Renal cortical epithelial cell (primary cell): ENCODE measurements around the gene HSPB2. TPM values are rescaled to one million over a fixed set of nuclear protein-coding genes. Genes with fewer than 3 reads are reported as not detected.

Experiments
- DNase-seq: peaks from one replicate; pipeline ENCODE4 v3.0.0-alpha.2; 2011; ENCODE audit warnings: low read depth
- total RNA-seq: library from RNA; depleted of rRNA; stranded (reverse); fragments of >200 nt; gene quantifications from 2 replicates; pipeline ENCODE4 v1.2.3, GENCODE V29; 2014

The HSPB2 gene
- total RNA-seq, 1 donor from 2014 or later, result 0.10 TPM

DNA sequence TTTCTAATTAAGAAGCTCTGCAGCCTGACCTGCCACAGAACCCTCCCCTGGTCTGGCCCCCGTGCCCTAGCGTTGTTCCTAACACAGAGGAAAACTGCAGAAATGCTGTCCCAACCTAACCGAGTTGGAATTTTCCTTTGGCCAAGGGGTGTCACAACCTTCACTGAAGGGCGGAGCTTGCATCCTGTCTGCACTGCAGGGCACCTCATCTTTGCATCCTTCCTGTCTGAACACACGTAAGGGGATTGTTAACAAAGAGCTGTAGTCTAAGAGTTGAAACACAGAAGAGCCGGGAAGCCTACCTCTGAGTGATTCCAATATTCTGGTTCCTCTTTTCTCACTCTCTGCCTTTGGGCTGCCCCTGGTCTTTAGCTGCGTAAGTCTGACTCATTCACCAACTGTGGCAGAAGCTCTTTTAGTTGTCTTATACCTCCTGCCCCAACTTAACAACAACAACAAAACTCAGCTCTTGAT lies 26.2 kb downstream of the HSPB2 start:
- DNase-seq, result no peak

DNA sequence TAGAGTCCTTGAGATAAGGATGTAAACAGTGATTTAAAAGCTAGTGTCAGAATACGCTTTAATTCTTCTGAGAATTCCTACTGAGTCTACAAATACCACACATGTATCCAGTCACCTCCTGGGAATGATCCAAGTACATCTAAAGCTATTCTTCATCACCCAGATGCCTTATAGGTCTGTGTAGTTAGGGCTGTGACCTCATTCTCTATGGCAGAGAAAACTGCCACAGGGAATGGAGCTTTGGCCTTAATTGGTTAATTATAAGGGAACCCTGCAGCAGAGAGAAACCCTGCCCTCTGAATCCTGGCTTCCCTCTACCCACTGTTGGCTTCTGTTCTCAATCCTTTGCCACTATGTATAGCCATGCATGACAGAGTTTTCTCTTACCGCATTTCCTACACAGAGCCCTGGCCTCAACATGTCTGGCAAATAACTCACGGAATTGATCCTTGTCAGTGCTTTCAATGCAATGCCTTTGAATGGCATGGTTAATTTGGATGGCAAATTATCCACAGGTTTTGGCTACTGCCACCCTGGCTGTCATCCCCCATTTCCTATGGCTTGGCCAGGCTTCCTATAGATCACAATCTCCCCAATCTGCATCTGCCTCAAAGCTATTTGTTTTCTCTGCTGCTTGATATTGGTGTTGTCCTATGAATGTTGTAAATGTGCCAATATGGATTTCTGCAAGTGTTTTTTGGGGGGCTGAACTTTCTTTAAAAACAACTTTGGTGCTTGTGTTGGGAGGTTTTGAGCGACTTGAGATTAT lies 27.5 kb downstream of the HSPB2 start:
- peak; percentile 94 for DNase-seq

DNA sequence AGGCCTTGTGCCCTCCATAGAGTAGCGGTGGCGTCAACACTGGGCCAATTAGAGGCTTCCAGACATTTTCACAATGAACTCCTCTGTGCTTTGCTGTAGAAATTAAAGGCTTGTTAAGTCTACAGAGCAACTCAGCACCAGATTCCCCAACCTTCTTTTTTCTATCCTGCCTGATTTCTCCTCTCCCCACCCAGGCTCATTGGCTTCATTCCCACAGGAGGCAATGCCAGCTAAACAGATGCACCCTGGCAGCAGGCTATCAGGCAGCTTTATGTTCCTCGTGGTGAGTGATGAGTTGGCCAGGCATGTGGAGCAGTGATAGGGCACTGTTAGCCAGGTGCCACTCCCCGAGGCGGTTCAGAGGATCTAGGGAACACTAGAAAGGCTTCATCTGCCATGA lies 29.4 kb downstream of the HSPB2 start:
- DNase-seq, result peak; percentile 60

DNA sequence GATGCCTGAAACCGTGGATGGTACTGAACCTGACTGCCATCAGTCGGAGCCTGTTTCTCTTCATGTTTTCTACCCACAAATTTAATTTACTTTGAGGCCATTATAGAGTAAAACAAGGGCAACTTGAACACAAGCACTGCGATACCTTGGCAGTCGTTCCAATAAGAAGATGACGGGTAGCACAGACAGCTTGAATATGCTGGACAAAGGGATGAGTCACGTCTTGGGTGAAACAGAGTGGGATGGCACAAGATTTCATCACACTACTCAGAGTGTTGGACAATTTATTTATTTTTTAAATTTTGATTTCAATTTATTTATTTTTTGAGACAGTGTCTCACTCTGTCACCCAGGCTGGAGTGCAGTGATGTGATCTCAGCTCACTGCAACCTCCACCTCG lies 30.3 kb downstream of the HSPB2 start:
- DNase-seq, result peak; percentile 61

DNA sequence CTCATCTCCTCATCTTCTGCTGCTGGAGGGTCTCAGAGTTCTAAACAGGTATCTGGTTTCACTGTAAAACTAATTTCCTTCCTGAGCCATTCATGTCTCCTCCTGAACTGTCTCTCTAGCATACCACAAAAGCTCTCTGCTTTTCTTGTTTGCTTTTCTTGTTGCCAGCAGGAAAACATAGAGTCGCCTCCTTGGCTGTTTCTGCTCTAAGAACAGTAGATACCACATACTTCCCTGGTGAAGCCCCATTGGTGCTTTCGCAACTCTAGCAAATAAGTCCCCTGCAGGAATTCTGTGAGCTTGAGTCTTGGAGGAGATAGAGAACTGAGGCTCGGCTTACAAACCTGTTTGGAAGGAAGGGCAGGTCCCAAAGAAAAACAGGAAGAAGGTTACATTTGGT lies 31.6 kb downstream of the HSPB2 start:
- peak; percentile 97 for DNase-seq

DNA sequence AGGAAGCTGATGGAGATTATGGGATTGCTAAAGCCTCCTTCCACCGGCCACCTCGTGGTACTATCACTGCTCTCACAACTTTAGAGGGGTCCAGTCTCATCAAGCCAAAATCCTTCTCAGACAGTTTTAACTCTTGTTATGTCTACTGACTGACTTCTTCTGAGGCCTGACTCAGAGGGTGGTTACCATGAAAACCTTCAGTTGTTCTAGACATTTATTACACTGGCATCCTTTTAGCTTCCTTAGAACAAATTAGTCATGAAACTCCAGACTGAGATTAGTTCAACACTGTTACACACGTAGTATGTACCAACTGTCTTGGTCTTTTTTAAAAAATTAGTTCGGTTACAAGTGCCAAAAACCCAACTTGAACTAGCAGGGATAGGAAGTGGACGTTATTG lies 32.1 kb downstream of the HSPB2 start:
- peak; percentile 99 for DNase-seq

DNA sequence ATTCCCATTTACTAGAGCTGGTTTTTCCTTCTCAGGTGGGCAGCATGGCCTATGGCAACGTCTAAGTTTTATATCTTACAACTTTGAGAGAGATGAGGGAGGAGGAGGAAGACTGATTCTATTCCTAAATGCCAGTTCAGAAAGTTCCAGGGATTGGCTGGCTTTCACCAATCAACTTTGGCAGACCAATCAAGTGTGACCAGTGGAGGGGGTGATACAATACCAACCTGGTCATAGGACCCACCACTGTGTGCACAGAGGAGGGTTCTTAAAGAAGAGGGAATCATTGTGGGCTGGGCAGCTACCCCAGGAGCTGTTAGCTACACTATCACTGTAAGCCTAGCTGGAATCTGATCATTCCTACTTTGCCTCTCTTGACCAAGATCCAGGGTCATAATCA lies 32.7 kb downstream of the HSPB2 start:
- DNase-seq, result peak; percentile 65

DNA sequence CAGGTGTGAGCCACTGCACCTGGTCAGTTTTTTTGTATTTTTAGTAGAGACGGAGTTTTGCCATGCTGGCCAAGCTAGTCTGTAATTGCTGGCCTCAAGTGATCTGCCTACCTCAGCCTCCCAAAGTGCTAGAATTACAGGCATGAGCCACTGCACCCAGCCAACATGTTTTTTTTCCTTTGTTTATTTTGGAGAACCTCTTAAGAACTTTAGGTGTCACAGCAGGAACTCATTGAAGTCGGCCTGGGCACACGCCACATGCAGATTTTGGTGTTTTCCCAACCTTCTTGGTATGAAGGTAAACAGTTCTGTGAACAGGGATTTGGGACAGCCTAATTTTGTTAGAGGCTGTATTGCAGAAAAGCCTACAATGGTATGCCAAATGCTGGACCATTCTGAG lies 34.0 kb downstream of the HSPB2 start:
- DNase-seq, result no peak

DNA sequence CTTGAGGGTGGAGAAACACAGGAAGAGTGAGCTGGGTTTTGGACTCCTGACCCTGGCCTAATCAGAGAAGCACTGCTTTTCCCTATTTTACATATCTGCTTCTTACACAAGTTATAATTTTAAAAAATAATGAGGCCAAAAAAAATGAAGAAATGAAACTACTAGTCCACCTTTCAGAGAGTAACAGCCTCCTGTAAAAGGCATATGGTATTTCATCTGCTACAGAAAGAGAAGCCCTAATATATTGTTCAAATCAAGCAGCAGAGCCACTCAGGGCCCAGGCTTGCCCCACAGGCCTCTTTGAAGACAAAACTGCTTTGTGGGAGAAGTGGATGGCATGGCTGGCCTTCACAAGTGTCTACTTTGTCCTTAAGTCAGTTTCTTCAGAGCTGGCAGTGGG lies 34.6 kb downstream of the HSPB2 start:
- no peak for DNase-seq

DNA sequence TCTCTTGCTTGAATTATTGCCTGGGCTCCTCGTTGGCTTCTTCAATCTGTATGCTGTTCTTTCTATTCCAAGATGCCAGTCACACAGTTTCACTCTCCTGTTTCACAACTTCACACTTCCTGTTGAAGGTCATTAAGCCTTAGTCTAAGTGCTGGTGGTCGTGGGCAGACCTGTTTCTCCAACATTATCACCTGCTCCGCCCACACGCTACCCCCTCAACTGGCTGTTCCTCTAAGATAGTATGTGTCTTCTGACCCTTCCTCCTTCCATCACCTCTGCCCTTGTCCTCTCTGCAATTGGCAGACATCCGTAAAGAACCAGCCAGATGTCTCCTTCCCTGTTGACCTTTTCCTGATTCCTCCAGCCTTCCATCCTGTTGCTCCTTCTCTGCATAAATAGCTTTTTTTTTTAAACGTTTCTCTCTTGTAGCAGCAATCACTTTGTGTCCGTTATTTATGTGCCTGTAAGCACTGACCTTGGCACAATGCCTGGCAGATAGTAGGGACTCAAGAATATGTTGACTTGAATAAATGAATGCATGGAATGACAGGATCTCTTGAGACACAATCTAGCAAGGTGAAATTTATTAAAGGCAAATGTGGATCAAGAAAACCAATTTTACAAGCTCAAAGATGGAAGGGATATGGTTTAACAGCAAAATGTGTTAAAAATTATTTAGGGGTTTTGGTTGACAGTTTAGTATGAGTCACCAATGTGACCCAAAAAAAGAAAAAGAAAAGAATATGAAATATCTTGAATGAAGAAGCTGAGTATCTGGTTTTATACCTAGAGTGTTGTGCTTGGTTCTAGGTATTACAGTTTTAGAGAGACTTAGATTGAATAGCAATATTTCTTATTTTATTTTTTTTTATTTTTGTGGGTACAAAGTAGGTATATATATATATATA lies 37.2 kb downstream of the HSPB2 start:
- no peak for DNase-seq

DNA sequence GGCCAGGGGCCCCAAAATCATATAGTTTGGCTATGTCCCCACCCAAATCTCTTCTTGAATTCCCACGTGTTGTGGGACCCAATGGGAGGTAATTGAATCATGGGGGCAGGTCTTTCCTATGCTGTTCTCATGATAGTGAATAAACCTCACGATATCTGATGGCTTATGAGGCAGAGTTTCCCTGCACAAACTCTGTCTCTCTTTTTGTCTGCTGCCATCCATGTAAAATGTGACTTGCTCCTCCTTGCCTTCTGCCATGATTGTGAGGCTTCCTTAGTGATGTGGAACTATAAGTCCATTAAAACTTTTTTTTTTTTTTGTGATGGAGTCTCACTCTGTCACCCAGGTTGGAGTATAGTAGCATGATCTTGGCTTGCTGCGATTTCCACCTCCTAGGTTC lies 39.0 kb downstream of the HSPB2 start:
- DNase-seq, result no peak

DNA sequence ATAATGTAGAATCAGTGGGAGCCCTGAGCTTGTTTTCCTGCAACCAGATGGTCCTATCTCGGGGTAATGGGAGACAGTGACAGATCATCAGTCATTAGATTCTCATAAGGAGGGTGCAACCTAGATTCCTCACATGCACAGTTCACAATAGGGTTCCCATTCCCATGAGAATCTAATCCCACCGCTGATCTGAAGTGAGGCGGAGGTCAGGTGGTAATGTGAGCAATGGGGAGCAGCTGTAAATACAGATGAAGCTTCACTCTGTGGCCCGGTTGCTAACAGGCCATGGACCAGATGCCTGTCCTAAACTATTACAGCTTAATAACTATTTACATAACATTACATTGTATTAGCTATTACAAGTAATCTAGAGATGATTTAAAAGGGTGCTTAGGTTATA lies 41.6 kb downstream of the HSPB2 start:
- no peak for DNase-seq

DNA sequence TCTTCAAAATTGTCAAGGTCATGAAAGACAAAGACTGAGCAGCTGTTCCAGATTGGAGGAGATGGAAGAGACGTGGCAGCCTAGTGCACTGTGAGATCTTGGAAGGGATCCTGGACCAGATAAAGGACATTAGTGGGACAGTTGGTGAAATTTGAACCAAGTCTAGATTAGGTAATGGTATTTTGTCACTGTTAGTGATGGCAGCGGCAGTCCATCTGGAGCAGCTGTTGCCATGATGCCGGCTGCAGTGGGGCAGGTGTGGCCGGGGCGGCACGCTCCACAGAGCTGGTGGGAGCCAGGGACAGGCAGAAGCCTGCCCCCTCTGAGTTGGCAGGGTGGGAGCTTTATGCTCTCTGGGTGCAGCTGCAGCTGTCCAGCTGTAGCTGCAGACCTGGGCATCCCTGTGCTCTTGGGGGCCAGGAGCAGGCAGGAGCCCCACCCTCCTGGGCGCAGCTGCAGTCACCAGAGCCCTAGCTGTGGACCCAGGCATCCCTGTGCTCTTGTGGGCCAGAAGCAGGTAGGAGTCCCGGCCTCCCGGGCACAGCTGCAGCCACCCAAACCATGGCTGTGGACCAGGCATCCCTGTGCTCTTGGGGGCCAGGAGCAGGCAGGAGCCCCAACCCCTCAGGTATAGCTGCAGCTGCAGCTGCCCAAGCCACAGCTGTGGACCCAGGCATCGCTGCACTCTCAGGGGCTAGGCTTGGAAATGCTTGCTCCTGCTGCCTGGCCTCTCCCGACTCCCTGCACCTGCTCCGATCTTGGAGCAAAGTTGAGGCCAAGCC lies 45.3 kb downstream of the HSPB2 start:
- no peak for DNase-seq

DNA sequence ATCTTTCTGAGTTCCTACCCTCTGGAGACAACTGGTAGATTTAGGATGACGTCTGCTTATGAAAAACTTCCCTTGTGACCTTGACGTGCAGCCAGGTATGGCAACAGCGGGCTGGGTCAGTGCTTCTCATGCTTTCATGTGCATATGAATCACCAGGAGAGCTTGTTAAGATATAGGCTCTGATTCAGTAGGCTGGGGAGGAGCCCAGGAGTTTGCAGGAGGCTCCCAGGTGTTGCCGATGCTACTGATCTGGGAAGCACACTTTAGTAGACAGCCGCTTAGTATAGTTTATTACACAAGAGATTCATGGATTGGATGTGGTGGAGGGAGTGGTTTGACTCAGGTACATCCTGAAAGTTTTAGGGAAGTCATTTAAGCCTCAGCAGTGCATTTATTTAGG lies 48.4 kb downstream of the HSPB2 start:
- DNase-seq, result peak; percentile 82

DNA sequence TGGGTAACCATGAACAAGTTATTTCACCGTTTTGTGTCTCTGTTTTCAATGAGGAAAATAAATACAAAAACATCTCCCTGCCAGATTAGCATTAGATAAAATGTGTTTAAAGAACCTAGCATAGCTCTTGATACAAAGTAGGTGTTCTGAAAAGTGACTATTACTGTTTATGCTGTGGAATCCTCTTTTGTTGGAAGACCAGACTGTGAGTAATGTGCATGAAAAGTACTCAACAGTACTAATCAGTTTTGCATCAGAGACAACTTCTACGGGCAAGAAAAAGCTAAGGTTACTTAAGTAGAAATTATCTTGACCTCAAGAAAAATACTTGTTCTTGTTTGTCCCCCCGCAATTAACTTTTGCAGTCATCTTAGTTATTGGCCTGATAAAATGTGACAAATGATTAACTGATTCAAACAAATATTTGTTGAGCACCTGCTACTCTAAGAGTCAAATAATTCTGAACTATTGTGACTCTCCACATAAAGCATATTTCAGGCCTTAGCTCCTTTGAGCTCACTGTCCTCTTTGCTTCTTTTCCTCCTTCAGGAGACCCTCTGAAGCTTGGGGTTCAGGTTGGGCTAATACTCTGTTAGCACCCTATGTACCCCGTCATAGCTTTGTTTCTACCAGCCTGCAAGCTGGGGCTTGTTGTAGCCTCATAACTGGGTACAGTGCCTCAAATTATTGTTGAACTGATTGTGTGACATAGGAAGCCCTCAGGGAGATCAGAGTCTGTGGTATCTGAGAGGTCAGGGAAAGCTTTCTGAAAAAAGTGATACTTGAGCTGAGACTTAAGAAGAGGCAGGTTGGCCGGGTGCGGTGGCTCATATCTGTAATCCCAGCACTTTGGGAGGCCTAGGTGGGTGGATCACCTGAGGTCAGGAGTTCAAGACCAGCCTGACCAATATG lies 49.1 kb downstream of the HSPB2 start:
- DNase-seq, result no peak

Other genes with a start within 250 kb of the HSPB2 start
- gene PPP2R1B, start 146.3 kb upstream of the HSPB2 start, total RNA-seq, result 64.3 and 93.9 TPM in 2 replicates
- gene ALG9, start 41.2 kb upstream of the HSPB2 start, total RNA-seq, result 41.7 and 42.4 TPM in 2 replicates
- gene FDXACB1, start 33.6 kb upstream of the HSPB2 start, total RNA-seq, result 3.0 and 3.4 TPM in 2 replicates
- gene CFAP68, start 33.2 kb upstream of the HSPB2 start, total RNA-seq, result 7.6 and 20.1 TPM in 2 replicates
- gene CRYAB, start 964 bp upstream of the HSPB2 start, total RNA-seq, result 63.0 and 179 TPM in 2 replicates
- gene C11orf52, start 6.2 kb downstream of the HSPB2 start, total RNA-seq, result 9.2 and 15.3 TPM in 2 replicates
- 58.9 and 64.7 TPM in 2 replicates for gene DIXDC1, start 24.6 kb downstream of the HSPB2 start, total RNA-seq
- 41.0 and 47.9 TPM in 2 replicates for gene DLAT, start 112.7 kb downstream of the HSPB2 start, total RNA-seq
- 3.0 and 7.4 TPM in 2 replicates for gene PIH1D2, start 161.3 kb downstream of the HSPB2 start, total RNA-seq
- gene NKAPD1, start 161.6 kb downstream of the HSPB2 start, total RNA-seq, result 28.5 and 44.0 TPM in 2 replicates
- 39.1 and 71.4 TPM in 2 replicates for gene TIMM8B, start 174.0 kb downstream of the HSPB2 start, total RNA-seq
- gene SDHD, start 174.1 kb downstream of the HSPB2 start, total RNA-seq, result 126 and 185 TPM in 2 replicates